Keratinocyte (primary cell): ENCODE measurements around the gene POLR1C.

ENCODE experiments used
- CTCF ChIP-seq, 3 experiments: IDR thresholded peaks in 1 of 3; conservative IDR thresholded peaks in 1 of 3; optimal IDR thresholded peaks in 1 of 3; 2 replicates in 2 of 3; 3 replicates in 1 of 3; pipeline versions ENCODE3 to v1.5.1; 2011; ENCODE audit warnings: low read length in 3 of 3, mild to moderate bottlenecking in 3 of 3, moderate library complexity in 2 of 3, control low read depth in 1 of 3, inconsistent platforms in 1 of 3; ENCODE audit not compliant: insufficient read depth in 2 of 3; ENCODE audit errors: extremely low read depth in 1 of 3
- EZH2 ChIP-seq: IDR thresholded peaks from one replicate; pipeline ENCODE4 v1.6.1; 2012; ENCODE audit warnings: inconsistent platforms, mild to moderate bottlenecking, low read length, moderate library complexity

GRCh38 chr6:43559328-43559727 lies 42.4 kb downstream of the POLR1C start:
- no peak for TF ChIP-seq EZH2
- no peak for TF ChIP-seq CTCF (optimal IDR thresholded peaks at IDR 0.05 in 1 of 3, IDR thresholded peaks at IDR 0.05 in 1 of 3, conservative IDR thresholded peaks at IDR 0.05 in 1 of 3; ENCODE audit: extremely low read depth in 1 of 3, insufficient read depth in 2 of 3, low read length in 3 of 3)
